CD4-positive, alpha-beta T cell treated with Interferon alpha-2 for 1 hour (primary cell): Measurements from ENCODE around the gene CKLF.
A peak's percentile ranks its signal among the peaks of the same experiment; 100 is the strongest.
"Not testable (repeated sequence)": the region's sequence is repeated elsewhere in the genome, so short reads cannot be mapped to it uniquely, and the experiment has no call there.

Source experiments
- DNase-seq, 2 donors: peaks; one replicate each; pipeline ENCODE4 v3.0.0-alpha.2; 2020 to 2022

The CKLF gene

GRCh38 chr16:66552286-66553177 lies at the start of gene CKLF:
TSS of gene CKLF (plus strand) at chr16:66552576. CDS start at chr16:66552716, 140 bp downstream.
- peak; percentile 93 to 95 for DNase-seq

- no peak for DNase-seq
Observed at GRCh38 chr16:66503030-66503429, 49.3 kb upstream of the CKLF start.

GRCh38 chr16:66503612-66504011 lies 48.8 kb upstream of the CKLF start:
- no peak for DNase-seq

GRCh38 chr16:66507731-66508239 lies 44.6 kb upstream of the CKLF start:
- no peak for DNase-seq

GRCh38 chr16:66508248-66508913 lies 44.0 kb upstream of the CKLF start:
- no peak for DNase-seq

GRCh38 chr16:66508914-66509496 lies 43.4 kb upstream of the CKLF start:
- no peak for DNase-seq

GRCh38 chr16:66509576-66509975 lies 42.8 kb upstream of the CKLF start:
- no peak for DNase-seq

- no peak for DNase-seq
Observed at GRCh38 chr16:66510298-66510697, 42.1 kb upstream of the CKLF start.

GRCh38 chr16:66510711-66511601 lies 41.4 kb upstream of the CKLF start:
- DNase-seq, result no peak

GRCh38 chr16:66511602-66512271 lies 40.6 kb upstream of the CKLF start:
- no peak for DNase-seq

- DNase-seq, result no peak
Observed at GRCh38 chr16:66512272-66513110, 39.9 kb upstream of the CKLF start.

GRCh38 chr16:66513111-66513723 lies 39.2 kb upstream of the CKLF start:
- no peak for DNase-seq

GRCh38 chr16:66514391-66514790 lies 38.0 kb upstream of the CKLF start:
- DNase-seq, result not testable (repeated sequence)

- not testable (repeated sequence) for DNase-seq
Observed at GRCh38 chr16:66514980-66515595, 37.3 kb upstream of the CKLF start.

GRCh38 chr16:66515596-66516508 lies 36.5 kb upstream of the CKLF start:
- DNase-seq, result peak in 1 of 2 donors; percentile 30

- DNase-seq, result no peak
Observed at GRCh38 chr16:66516509-66516807, 35.9 kb upstream of the CKLF start.

GRCh38 chr16:66516808-66517585 lies 35.4 kb upstream of the CKLF start:
- peak; percentile 84 to 92 for DNase-seq

GRCh38 chr16:66517586-66518263 lies 34.7 kb upstream of the CKLF start:
- no peak for DNase-seq
